Astrocyte (in vitro differentiated cells and primary cell): ENCODE results near the gene APOB.

Experiments
- EZH2 ChIP-seq: IDR thresholded peaks from 2 replicates; pipeline ENCODE4 v1.6.1; 2012; ENCODE audit warnings: mild to moderate bottlenecking, low read length, inconsistent platforms; ENCODE audit not compliant: insufficient read depth
- TF ChIP-seq, protein P1 (sequence below): IDR thresholded peaks from 2 replicates; pipeline ENCODE4 v1.5.1; 2011; ENCODE audit warnings: low read depth, mild to moderate bottlenecking, inconsistent platforms, low read length, moderate library complexity; ENCODE audit not compliant: insufficient read depth

DNA sequence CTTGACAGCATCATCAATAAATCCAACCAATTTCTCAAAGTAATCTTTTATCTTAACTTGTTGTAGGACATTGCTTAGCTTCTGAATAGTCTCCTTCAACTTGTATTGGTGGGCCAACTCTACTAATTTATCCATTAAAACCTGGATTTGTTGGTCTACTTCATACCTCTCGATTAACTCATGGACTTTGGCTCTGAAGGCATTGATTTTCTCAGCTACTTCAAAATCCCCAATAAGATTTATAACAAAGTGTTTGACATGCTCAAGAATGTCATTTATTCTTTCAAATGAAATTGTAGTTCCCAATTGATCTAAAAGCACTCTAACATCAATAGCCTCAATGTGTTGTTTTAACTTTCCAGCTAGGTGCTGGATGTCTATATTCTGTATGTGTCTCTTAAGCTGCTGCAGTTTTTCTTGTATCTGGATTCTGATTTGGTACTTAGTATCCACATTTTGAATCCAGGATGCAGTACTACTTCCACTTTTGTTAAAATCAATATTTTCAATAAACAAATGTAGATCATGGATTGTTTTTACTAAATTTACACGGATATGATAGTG, 34.1 kb downstream of the APOB start:
- TF ChIP-seq, protein P1, sequence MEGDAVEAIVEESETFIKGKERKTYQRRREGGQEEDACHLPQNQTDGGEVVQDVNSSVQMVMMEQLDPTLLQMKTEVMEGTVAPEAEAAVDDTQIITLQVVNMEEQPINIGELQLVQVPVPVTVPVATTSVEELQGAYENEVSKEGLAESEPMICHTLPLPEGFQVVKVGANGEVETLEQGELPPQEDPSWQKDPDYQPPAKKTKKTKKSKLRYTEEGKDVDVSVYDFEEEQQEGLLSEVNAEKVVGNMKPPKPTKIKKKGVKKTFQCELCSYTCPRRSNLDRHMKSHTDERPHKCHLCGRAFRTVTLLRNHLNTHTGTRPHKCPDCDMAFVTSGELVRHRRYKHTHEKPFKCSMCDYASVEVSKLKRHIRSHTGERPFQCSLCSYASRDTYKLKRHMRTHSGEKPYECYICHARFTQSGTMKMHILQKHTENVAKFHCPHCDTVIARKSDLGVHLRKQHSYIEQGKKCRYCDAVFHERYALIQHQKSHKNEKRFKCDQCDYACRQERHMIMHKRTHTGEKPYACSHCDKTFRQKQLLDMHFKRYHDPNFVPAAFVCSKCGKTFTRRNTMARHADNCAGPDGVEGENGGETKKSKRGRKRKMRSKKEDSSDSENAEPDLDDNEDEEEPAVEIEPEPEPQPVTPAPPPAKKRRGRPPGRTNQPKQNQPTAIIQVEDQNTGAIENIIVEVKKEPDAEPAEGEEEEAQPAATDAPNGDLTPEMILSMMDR, result no peak
- TF ChIP-seq EZH2, result no peak
